Type B pancreatic cell (in vitro differentiated cells): ENCODE measurements around the gene ZFR. TPM values are rescaled to one million over a fixed set of nuclear protein-coding genes. Genes with fewer than 3 reads are reported as not detected.
"Not testable (repeated sequence)": the region's sequence is repeated elsewhere in the genome, so short reads cannot be mapped to it uniquely, and the experiment has no call there.

Source experiments
- DNase-seq: peaks from one replicate; pipeline ENCODE4 v3.0.0; 2021; ENCODE audit warnings: mixed read lengths; ENCODE audit not compliant: unreplicated experiment; ENCODE audit errors: extremely low spot score
- H3K27ac Mint-ChIP-seq: 2 replicates; pipeline ENCODE4 v1.8.0; 2021; ENCODE audit warnings: mild to moderate bottlenecking, mixed read lengths
- H3K27me3 Mint-ChIP-seq: 2 replicates; pipeline ENCODE4 v1.8.0; 2021; ENCODE audit warnings: mixed read lengths
- H3K36me3 Mint-ChIP-seq: 2 replicates; pipeline ENCODE4 v1.8.0; 2021; ENCODE audit warnings: mixed read lengths
- H3K4me1 Mint-ChIP-seq: one replicate; pipeline ENCODE4 v1.8.0; 2021; ENCODE audit warnings: mixed read lengths; ENCODE audit not compliant: unreplicated experiment
- H3K4me3 Mint-ChIP-seq: 2 replicates; pipeline ENCODE4 v1.8.0; 2021; ENCODE audit warnings: mild to moderate bottlenecking, mixed read lengths
- H3K9me3 Mint-ChIP-seq: 2 replicates; pipeline ENCODE4 v1.8.0; 2021; ENCODE audit warnings: mixed read lengths
- total RNA-seq: library from RNA; stranded (reverse); gene quantifications from 2 replicates; pipeline ENCODE4 v1.2.1, GENCODE V29; 2021; ENCODE audit warnings: low replicate concordance
- TF ChIP-seq, protein P1 (sequence below): fragments of 200-600 bp; sonication (generic); conservative IDR thresholded peaks from 2 replicates; pipeline ENCODE4 v1.5.0; 2021; ENCODE audit warnings: antibody characterized with exemption, mild to moderate bottlenecking

Gene ZFR
- total RNA-seq, 1 donor from 2014 or later = 67.1 TPM

DNA sequence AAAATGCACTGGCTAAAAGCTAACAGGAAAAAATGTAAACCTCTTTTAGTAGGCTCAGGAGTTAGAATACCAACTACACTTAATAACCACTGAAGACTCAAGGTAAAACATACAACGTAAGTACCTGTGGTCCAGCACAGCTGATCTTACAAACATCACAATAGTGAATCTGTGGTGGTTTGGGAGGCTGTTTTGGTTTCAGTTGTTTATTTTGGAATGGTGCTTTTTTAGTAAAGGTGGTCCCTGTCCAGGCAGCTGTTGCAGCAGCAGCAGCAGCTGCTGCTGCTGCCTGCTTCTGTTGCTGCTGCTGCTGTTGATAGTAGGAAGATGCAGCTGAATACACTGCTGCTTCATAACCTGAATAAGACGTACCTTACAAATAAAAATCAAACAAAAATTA lies 37.9 kb downstream of the ZFR start:
- Mint-ChIP-seq H3K4me1 (no peaks in the 10 kb centered on the region), H3K27me3 (no peaks in the 10 kb centered on the region), H3K27ac (no peak overlapping the region), H3K36me3 (peaks cover 23% of the 10 kb centered on the region), H3K9me3 (no peaks in the 10 kb centered on the region), H3K4me3 (no peak overlapping the region)
- TF ChIP-seq, protein P1, sequence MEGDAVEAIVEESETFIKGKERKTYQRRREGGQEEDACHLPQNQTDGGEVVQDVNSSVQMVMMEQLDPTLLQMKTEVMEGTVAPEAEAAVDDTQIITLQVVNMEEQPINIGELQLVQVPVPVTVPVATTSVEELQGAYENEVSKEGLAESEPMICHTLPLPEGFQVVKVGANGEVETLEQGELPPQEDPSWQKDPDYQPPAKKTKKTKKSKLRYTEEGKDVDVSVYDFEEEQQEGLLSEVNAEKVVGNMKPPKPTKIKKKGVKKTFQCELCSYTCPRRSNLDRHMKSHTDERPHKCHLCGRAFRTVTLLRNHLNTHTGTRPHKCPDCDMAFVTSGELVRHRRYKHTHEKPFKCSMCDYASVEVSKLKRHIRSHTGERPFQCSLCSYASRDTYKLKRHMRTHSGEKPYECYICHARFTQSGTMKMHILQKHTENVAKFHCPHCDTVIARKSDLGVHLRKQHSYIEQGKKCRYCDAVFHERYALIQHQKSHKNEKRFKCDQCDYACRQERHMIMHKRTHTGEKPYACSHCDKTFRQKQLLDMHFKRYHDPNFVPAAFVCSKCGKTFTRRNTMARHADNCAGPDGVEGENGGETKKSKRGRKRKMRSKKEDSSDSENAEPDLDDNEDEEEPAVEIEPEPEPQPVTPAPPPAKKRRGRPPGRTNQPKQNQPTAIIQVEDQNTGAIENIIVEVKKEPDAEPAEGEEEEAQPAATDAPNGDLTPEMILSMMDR = no peak
- no peak for DNase-seq

DNA sequence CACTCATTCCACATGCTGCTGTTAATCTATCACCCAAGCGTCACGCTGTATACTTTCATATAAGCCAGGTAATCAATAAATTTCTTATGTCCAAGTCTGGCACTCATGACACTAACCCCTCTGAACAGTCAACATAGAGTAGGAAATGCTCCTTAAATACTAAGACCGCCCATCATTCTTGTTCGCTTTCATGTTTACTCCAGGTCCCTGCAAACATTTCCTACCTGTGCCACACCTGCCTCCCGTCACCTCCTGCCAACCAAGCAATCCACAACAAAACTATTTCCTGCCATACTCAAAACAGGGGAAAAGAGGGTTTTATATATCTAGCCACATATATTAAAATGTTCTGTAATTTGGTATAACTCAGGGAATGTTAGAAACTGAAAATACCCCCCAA lies 39.0 kb downstream of the ZFR start:
- Mint-ChIP-seq H3K27me3 (no peaks in the 10 kb centered on the region), H3K27ac (no peak overlapping the region)

GRCh38 chr5:32403760-32404159 lies 40.8 kb downstream of the ZFR start:
- TF ChIP-seq, protein P1 = no peak
- H3K9me3 Mint-ChIP-seq = no peaks in the 10 kb centered on the region
- H3K4me3 Mint-ChIP-seq = no peak overlapping the region
- no peaks in the 10 kb centered on the region for H3K27me3 Mint-ChIP-seq
- H3K27ac Mint-ChIP-seq = no peak overlapping the region
- DNase-seq = no peak
- no peaks in the 10 kb centered on the region for H3K4me1 Mint-ChIP-seq
- H3K36me3 Mint-ChIP-seq = peaks cover 39% of the 10 kb centered on the region

More for the DNA sequence above, 39.0 kb downstream of the ZFR start:
- Mint-ChIP-seq H3K4me1 (no peaks in the 10 kb centered on the region), H3K4me3 (no peak overlapping the region), H3K9me3 (no peaks in the 10 kb centered on the region), H3K36me3 (peaks cover 30% of the 10 kb centered on the region)
- TF ChIP-seq, protein P1 = no peak
- no peak for DNase-seq

GRCh38 chr5:32400401-32400800 lies 44.1 kb downstream of the ZFR start:
- no peak overlapping the region for H3K4me3 Mint-ChIP-seq
- H3K27ac Mint-ChIP-seq = no peak overlapping the region
- no peaks in the 10 kb centered on the region for H3K9me3 Mint-ChIP-seq
- TF ChIP-seq, protein P1 = no peak
- DNase-seq = no peak
- peaks cover 35% of the 10 kb centered on the region for H3K36me3 Mint-ChIP-seq
- H3K4me1 Mint-ChIP-seq = no peaks in the 10 kb centered on the region
- H3K27me3 Mint-ChIP-seq = no peaks in the 10 kb centered on the region

DNA sequence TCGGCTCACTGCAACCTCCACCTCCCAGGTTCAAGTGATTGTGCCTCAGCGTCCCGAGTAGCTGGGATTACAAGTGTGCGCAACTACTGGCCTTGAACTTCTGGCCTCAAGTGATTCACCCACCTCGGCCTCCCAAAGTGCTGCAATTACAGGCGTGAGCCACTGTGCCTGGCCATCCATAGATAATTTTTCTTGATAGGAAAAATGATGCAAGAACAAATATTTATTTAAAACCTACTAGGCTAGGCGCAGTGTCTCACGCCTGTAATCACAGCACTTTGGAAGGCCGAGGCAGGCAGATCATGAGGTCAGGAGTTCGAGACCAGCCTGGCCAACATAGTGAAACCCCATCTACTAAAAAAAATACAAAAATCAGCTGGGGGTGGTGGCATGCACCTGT lies 45.8 kb downstream of the ZFR start:
- H3K9me3 Mint-ChIP-seq, H3K27ac Mint-ChIP-seq, H3K4me3 Mint-ChIP-seq, H3K27me3 Mint-ChIP-seq, H3K4me1 Mint-ChIP-seq, DNase-seq: not testable (repeated sequence)
- H3K36me3 Mint-ChIP-seq = peaks cover 27% of the 10 kb centered on the region

DNA sequence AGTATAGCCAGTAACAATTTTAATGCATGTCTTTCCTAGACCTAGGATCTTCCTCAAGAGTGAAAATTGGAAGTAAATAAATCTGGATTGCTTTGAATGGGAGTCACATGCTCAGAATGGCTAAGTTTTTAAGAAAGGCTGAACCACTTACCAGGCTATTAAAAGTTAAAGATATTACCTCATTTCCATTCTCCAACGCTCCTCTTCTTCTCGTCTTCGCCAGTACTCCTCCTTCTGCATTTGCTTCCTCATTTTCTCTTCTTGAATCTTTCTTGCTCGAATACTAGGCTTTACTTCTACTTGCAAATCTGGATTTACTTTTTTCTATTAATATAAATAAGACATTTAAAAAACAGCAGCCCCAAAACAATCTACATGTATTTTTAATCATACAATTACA lies 49.6 kb downstream of the ZFR start:
- TF ChIP-seq, protein P1 = no peak
- no peak overlapping the region for H3K4me3 Mint-ChIP-seq
- H3K36me3 Mint-ChIP-seq = peaks cover 30% of the 10 kb centered on the region

More for the DNA sequence above, 49.6 kb downstream of the ZFR start:
- Mint-ChIP-seq H3K27me3 (no peaks in the 10 kb centered on the region), H3K4me1 (peaks cover 5% of the 10 kb centered on the region), H3K27ac (no peak overlapping the region), H3K9me3 (no peaks in the 10 kb centered on the region)
- no peak for DNase-seq
